Measurements from ENCODE around the gene GH2.
"Not testable (repeated sequence)": the region's sequence is repeated elsewhere in the genome, so short reads cannot be mapped to it uniquely, and the experiment has no call there.

Gene GH2

GRCh38 chr17:63871646-63872365 is 9.9 kb downstream of the GH2 start:
- DNase-seq = not testable (repeated sequence)

GRCh38 chr17:63870292-63870665 is 11.5 kb downstream of the GH2 start:
- DNase-seq = not testable (repeated sequence)

- DNase-seq = not testable (repeated sequence)
Observed at GRCh38 chr17:63869491-63870291, 12.1 kb downstream of the GH2 start.

GRCh38 chr17:63866625-63867024 is 15.1 kb downstream of the GH2 start:
- not testable (repeated sequence) for DNase-seq

GRCh38 chr17:63859257-63859656 is 22.5 kb downstream of the GH2 start:
- no peak for DNase-seq

- DNase-seq = not testable (repeated sequence)
Observed at GRCh38 chr17:63856425-63856824, 25.3 kb downstream of the GH2 start.

- DNase-seq = no peak
Observed at GRCh38 chr17:63855185-63855584, 26.6 kb downstream of the GH2 start.

GRCh38 chr17:63854709-63855108 is 27.0 kb downstream of the GH2 start:
- no peak for DNase-seq

GRCh38 chr17:63853260-63853659 is 28.5 kb downstream of the GH2 start:
- no peak for DNase-seq

- DNase-seq = no peak
Observed at GRCh38 chr17:63850401-63850800, 31.3 kb downstream of the GH2 start.

GRCh38 chr17:63848834-63849689 is 32.7 kb downstream of the GH2 start:
- peak; percentile 96 for DNase-seq

GRCh38 chr17:63847525-63848249 is 34.1 kb downstream of the GH2 start:
- no peak for DNase-seq

- DNase-seq = no peak
Observed at GRCh38 chr17:63845509-63845908, 36.2 kb downstream of the GH2 start.

- no peak for DNase-seq
Observed at GRCh38 chr17:63843910-63844677, 37.6 kb downstream of the GH2 start.

- DNase-seq = not testable (repeated sequence)
Observed at GRCh38 chr17:63843387-63843888, 38.3 kb downstream of the GH2 start.

GRCh38 chr17:63842540-63843386 is 39.0 kb downstream of the GH2 start, which contains the start of gene SMARCD2:
Gene SMARCD2, minus strand, starts transcription at chr17:63842685. Its CDS starts 11 bp downstream, at chr17:63842674.
- peak; percentile 99 for DNase-seq

GRCh38 chr17:63842173-63842539 is 39.6 kb downstream of the GH2 start:
- DNase-seq = no peak

- no peak for DNase-seq
Observed at GRCh38 chr17:63841350-63842172, 40.2 kb downstream of the GH2 start.

GRCh38 chr17:63840591-63841349 is 41.0 kb downstream of the GH2 start:
- no peak for DNase-seq
